Neural progenitor cell (in vitro differentiated cells): ENCODE results near the gene LRIG2. TPM values are rescaled to one million over a fixed set of nuclear protein-coding genes. Genes with fewer than 3 reads are reported as not detected.

Experiments
- DNase-seq: peaks from one replicate; pipeline ENCODE4 v3.0.0-alpha.2; 2016; ENCODE audit warnings: low spot score
- H2AFZ ChIP-seq: fragments of 200-600 bp; sonication (generic); replicated peaks from 2 replicates; pipeline ENCODE4 v1.6.1; 2016; ENCODE audit warnings: antibody characterized with exemption
- H3F3A ChIP-seq: fragments of 200-600 bp; sonication (generic); 2 replicates; pipeline ENCODE4 v1.6.1; 2016; ENCODE audit warnings: antibody characterized with exemption, low read depth
- H3K27ac ChIP-seq: fragments of 200-600 bp; sonication (generic); 2 replicates; pipeline ENCODE4 v1.5.1; 2016; ENCODE audit warnings: mild to moderate bottlenecking
- H3K27me3 ChIP-seq: fragments of 200-600 bp; sonication (generic); 2 replicates; pipeline ENCODE4 v1.6.1; 2016; ENCODE audit warnings: mild to moderate bottlenecking, moderate library complexity
- H3K36me3 ChIP-seq: fragments of 200-600 bp; sonication (generic); 2 replicates; pipeline ENCODE4 v1.5.1; 2016
- H3K4me1 ChIP-seq: fragments of 200-600 bp; sonication (generic); 2 replicates; pipeline ENCODE4 v1.6.1; 2016; ENCODE audit warnings: mixed run types
- H3K4me2 ChIP-seq: fragments of 200-600 bp; sonication (generic); 2 replicates; pipeline ENCODE4 v1.6.1; 2016
- H3K4me3 ChIP-seq: fragments of 200-600 bp; sonication (generic); 2 replicates; pipeline ENCODE4 v1.5.1; 2016
- H3K79me2 ChIP-seq: fragments of 200-600 bp; sonication (generic); 2 replicates; pipeline ENCODE4 v1.6.1; 2016; ENCODE audit warnings: low read depth
- H3K9ac ChIP-seq: fragments of 200-600 bp; sonication (generic); 2 replicates; pipeline ENCODE4 v1.6.1; 2016
- H3K9me3 ChIP-seq: fragments of 200-600 bp; sonication (generic); 2 replicates; pipeline ENCODE4 v1.5.1; 2016; ENCODE audit warnings: low read depth
- H4K20me1 ChIP-seq: fragments of 200-600 bp; sonication (generic); 2 replicates; pipeline ENCODE4 v1.6.1; 2016; ENCODE audit warnings: low read depth
- H3K27ac Mint-ChIP-seq: 3 replicates; pipeline ENCODE4 v1.8.0; 2021; ENCODE audit warnings: mixed read lengths
- H3K27me3 Mint-ChIP-seq: 2 replicates; pipeline ENCODE4 v1.8.0; 2022; ENCODE audit warnings: low read depth, mild to moderate bottlenecking, inconsistent platforms, moderate library complexity, mixed read lengths; ENCODE audit not compliant: insufficient read depth
- H3K36me3 Mint-ChIP-seq: 3 replicates; pipeline ENCODE4 v1.8.0; 2021; ENCODE audit warnings: mixed read lengths
- H3K4me1 Mint-ChIP-seq: 3 replicates; pipeline ENCODE4 v1.8.0; 2021; ENCODE audit warnings: mixed read lengths
- H3K4me3 Mint-ChIP-seq: 3 replicates; pipeline ENCODE4 v1.8.0; 2021; ENCODE audit warnings: mild to moderate bottlenecking, moderate library complexity, mixed read lengths
- H3K9me3 Mint-ChIP-seq: 3 replicates; pipeline ENCODE4 v1.8.0; 2020; ENCODE audit warnings: mixed read lengths
- EZH2 ChIP-seq: fragments of 200-600 bp; sonication (generic); IDR thresholded peaks from 2 replicates; pipeline ENCODE4 v1.6.1; 2017; ENCODE audit warnings: antibody characterized with exemption, mild to moderate bottlenecking, moderate library complexity
- EZH2phosphoT487 ChIP-seq: fragments of 200-600 bp; sonication (generic); IDR thresholded peaks from 2 replicates; pipeline ENCODE4 v1.6.1; 2017; ENCODE audit warnings: antibody characterized with exemption
- total RNA-seq: library from RNA; depleted of rRNA; stranded (reverse); fragments of >200 nt; gene quantifications from 2 replicates; pipeline ENCODE4 v1.2.3, GENCODE V29; 2015; ENCODE audit warnings: low replicate concordance
- TF ChIP-seq, protein P1 (sequence below): fragments of 200-600 bp; sonication (generic); IDR thresholded peaks from 2 replicates; pipeline ENCODE4 v1.5.1; 2017; ENCODE audit warnings: antibody characterized with exemption, mild to moderate bottlenecking

Gene LRIG2
- total RNA-seq, 1 donor from 2014 or later = 24.4 TPM

DNA sequence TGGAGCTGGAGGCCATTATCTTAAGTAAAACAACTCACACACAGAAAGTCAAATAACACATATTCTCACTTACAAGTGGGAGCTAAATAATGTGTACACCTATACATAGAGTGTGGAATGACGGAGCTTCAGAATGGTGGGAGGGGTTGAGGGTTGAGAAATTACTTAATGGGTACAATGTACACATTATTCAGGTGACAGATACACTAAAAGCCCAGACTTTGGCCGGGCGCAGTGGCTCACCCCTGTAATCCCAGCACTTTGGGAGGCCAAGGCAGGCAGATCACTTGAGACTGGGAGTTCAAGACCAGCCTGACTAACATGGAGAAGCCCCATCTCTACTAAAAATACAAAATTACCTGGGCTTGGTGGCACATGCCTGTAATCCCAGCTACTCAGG, 24.9 kb upstream of the LRIG2 start:
- Mint-ChIP-seq H3K4me1 (peaks cover 12% of the 10 kb centered on the region), H3K9me3 (no peaks in the 10 kb centered on the region), H3K4me3 (no peak overlapping the region), H3K27ac (no peak overlapping the region), H3K27me3 (no peaks in the 10 kb centered on the region), H3K36me3 (no peaks in the 10 kb centered on the region)
- H3K4me1 ChIP-seq = peaks cover 20% of the 10 kb centered on the region
- no peak overlapping the region for H2AFZ ChIP-seq
- H3K36me3 ChIP-seq = no peaks in the 10 kb centered on the region
- peaks cover 19% of the 10 kb centered on the region for H3F3A ChIP-seq
- peaks cover 3% of the 10 kb centered on the region for H4K20me1 ChIP-seq
- no peak overlapping the region for H3K4me2 ChIP-seq
- TF ChIP-seq, protein P1, sequence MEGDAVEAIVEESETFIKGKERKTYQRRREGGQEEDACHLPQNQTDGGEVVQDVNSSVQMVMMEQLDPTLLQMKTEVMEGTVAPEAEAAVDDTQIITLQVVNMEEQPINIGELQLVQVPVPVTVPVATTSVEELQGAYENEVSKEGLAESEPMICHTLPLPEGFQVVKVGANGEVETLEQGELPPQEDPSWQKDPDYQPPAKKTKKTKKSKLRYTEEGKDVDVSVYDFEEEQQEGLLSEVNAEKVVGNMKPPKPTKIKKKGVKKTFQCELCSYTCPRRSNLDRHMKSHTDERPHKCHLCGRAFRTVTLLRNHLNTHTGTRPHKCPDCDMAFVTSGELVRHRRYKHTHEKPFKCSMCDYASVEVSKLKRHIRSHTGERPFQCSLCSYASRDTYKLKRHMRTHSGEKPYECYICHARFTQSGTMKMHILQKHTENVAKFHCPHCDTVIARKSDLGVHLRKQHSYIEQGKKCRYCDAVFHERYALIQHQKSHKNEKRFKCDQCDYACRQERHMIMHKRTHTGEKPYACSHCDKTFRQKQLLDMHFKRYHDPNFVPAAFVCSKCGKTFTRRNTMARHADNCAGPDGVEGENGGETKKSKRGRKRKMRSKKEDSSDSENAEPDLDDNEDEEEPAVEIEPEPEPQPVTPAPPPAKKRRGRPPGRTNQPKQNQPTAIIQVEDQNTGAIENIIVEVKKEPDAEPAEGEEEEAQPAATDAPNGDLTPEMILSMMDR = no peak
- no peak for TF ChIP-seq EZH2phosphoT487
- no peak for TF ChIP-seq EZH2
- no peak overlapping the region for H3K9ac ChIP-seq
- H3K27ac ChIP-seq = no peak overlapping the region
- H3K9me3 ChIP-seq = no peaks in the 10 kb centered on the region
- no peaks in the 10 kb centered on the region for H3K79me2 ChIP-seq
- no peak overlapping the region for H3K4me3 ChIP-seq
- H3K27me3 ChIP-seq = no peaks in the 10 kb centered on the region
- no peak for DNase-seq

DNA sequence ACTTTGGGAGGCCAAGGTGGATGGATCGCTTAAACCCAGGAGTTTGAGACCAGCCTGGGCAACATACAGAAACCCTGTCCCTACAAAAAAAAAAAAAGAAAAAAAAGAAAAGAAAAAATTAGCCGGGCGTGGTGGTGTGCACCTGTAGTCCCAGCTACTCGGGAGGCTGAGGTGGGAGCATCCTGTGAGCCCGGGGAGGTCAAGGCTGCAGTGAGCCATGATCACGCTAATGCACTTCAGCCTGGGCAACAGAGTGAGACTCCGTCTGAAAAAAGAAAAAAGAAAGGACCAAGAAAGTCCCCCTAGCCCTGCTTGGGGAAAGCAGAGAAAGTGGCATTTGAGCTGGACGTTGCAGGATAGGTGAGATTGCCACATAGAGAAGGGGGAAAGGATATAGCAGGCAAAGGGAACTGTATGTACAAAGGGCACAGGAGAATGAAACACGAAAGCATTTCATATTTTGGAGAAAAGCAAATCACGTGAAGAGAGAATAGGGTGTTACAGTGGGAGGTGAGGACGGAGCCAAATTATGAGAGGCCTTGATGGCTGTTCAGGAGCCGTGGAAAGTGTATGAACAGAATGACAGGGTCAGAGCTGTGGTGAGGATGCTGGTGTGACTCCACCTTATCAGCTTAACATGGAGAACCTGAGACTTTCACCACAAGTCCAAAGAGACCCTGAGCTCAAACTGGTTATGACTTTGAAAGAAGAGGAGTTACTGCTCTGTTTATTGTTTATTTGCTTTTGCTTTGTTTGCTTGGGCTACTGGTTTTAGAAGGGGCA, 19.5 kb upstream of the LRIG2 start:
- no peak overlapping the region for H3K27ac ChIP-seq

DNA sequence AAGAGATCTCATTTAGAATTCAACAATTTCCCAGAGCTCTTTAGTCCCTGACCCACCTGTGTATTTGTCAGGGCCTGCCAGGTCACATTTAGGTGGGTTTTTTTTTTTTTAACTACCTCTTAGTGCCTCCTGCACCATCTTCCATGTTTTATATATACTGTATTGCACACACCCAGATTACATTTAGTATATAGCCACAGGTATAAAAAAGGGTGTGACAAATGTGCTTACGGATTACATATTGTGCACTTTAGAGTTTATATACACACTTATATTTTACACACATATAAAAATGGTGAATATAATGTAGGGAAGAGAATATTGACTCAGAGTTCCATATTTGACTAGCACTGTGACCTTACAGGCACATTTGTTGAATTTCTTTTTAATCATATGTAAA, 17.4 kb upstream of the LRIG2 start:
- no peaks in the 10 kb centered on the region for H3K9me3 ChIP-seq
- Mint-ChIP-seq H3K27ac (no peak overlapping the region), H3K9me3 (no peaks in the 10 kb centered on the region), H3K4me1 (peaks cover 41% of the 10 kb centered on the region), H3K27me3 (peaks cover 3% of the 10 kb centered on the region), H3K36me3 (no peaks in the 10 kb centered on the region), H3K4me3 (no peak overlapping the region)
- no peak overlapping the region for H3K4me3 ChIP-seq
- H3K9ac ChIP-seq = no peak overlapping the region
- no peaks in the 10 kb centered on the region for H3K36me3 ChIP-seq
- DNase-seq = no peak
- no peaks in the 10 kb centered on the region for H3K27me3 ChIP-seq
- H3K79me2 ChIP-seq = no peaks in the 10 kb centered on the region
- TF ChIP-seq EZH2 = no peak
- TF ChIP-seq EZH2phosphoT487 = no peak
- TF ChIP-seq, protein P1 = no peak
- no peak overlapping the region for H3K27ac ChIP-seq
- H2AFZ ChIP-seq = no peak overlapping the region
- H3F3A ChIP-seq = peaks cover 10% of the 10 kb centered on the region
- no peak overlapping the region for H3K4me2 ChIP-seq
- no peaks in the 10 kb centered on the region for H4K20me1 ChIP-seq
- peaks cover 14% of the 10 kb centered on the region for H3K4me1 ChIP-seq

More for the DNA sequence above, 19.5 kb upstream of the LRIG2 start:
- H3K27me3 ChIP-seq = no peaks in the 10 kb centered on the region
- Mint-ChIP-seq H3K9me3 (no peaks in the 10 kb centered on the region), H3K36me3 (no peaks in the 10 kb centered on the region), H3K27me3 (peaks cover 3% of the 10 kb centered on the region), H3K4me1 (peaks cover 28% of the 10 kb centered on the region), H3K4me3 (no peak overlapping the region), H3K27ac (no peak overlapping the region)
- no peak overlapping the region for H3K4me3 ChIP-seq
- H3K4me2 ChIP-seq = no peak overlapping the region
- H4K20me1 ChIP-seq = no peaks in the 10 kb centered on the region
- peaks cover 10% of the 10 kb centered on the region for H3F3A ChIP-seq
- TF ChIP-seq, protein P1 = no peak
- TF ChIP-seq EZH2 (no peak), EZH2phosphoT487 (no peak)
- no peak for DNase-seq
- peaks cover 5% of the 10 kb centered on the region for H3K4me1 ChIP-seq
- no peaks in the 10 kb centered on the region for H3K9me3 ChIP-seq
- no peaks in the 10 kb centered on the region for H3K36me3 ChIP-seq
- no peak overlapping the region for H2AFZ ChIP-seq
- no peaks in the 10 kb centered on the region for H3K79me2 ChIP-seq
- no peak overlapping the region for H3K9ac ChIP-seq
